HG03108 (cell line): Measurements from ENCODE around the gene FKBP5.
"Not testable (repeated sequence)": the region's sequence is repeated elsewhere in the genome, so short reads cannot be mapped to it uniquely, and the experiment has no call there.

Source experiments
- ATAC-seq: cut with Tn5 transposase; IDR thresholded peaks from one replicate; pipeline ENCODE4 v1.9.1; 2021; ENCODE audit warnings: moderate library complexity; ENCODE audit not compliant: unreplicated experiment

FKBP5 gene

DNA sequence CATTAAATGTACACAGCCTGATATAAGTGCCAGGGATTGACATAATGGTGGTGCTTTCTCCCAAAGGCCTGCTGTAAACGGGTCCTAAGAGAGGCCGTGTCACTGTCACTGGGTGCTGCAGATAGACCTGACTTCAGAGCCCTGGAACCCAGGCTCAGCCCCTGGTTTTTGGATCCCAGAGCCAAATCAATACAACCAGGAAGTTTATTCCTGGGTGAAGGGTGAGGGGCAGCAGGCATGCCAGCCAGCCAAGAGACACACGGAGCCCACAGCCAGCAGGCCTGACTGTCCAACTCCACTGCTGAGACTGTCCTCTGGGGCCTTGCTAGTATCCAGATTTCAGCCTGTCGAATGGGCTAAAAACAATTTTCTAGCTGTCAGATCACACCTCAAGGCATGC lies 35.3 kb upstream of the FKBP5 start:
- ATAC-seq = no peak

DNA sequence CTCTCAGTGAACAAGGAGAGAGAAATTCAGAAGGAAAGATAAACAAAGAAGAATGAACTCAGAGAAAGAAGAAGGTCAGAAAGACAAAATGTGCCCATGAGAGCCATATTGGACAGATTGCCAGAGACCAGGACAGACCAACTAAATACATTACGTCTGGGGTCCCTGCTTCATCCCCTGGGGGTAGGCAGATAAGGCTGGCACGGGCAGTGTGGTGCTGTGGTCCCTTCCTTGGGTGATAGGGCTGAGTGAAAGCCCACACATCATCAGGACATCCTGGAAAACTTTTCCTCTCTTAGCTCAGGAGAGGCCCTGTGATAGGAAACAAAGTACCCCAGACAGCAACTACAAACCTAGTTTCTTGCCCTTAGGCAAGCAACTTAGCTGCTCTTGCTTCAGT lies 34.9 kb upstream of the FKBP5 start:
- no peak for ATAC-seq

DNA sequence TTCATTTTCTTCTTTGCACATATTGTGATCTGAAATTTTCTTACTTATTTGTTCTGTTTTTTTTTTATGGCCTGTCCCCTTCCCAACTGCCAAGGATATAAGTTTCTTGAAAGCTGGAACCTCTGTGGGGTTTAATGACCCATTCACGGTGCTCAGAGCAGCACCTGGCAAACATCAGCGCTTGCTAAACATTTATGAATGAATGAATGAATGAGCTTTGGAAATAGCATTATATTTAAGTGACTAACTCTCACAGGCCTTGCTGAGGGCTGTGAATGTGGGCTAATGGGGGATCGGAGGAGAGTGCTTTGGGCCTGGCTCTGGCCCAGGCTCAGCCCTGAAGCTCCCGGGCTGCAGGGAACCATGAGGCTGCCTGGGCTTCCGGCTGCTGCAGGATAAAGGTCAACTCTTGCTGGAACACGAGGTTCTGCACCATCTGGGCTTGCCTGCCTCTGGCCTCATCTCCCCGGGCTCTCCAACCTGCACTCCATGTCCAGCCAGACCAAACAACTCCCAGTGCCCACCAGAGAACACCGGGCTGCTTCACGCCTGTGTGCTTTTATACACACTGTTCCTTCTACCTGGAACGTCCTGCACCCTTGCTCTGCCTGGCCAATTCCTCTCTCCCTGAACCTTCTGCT lies 33.5 kb upstream of the FKBP5 start:
- no peak for ATAC-seq

DNA sequence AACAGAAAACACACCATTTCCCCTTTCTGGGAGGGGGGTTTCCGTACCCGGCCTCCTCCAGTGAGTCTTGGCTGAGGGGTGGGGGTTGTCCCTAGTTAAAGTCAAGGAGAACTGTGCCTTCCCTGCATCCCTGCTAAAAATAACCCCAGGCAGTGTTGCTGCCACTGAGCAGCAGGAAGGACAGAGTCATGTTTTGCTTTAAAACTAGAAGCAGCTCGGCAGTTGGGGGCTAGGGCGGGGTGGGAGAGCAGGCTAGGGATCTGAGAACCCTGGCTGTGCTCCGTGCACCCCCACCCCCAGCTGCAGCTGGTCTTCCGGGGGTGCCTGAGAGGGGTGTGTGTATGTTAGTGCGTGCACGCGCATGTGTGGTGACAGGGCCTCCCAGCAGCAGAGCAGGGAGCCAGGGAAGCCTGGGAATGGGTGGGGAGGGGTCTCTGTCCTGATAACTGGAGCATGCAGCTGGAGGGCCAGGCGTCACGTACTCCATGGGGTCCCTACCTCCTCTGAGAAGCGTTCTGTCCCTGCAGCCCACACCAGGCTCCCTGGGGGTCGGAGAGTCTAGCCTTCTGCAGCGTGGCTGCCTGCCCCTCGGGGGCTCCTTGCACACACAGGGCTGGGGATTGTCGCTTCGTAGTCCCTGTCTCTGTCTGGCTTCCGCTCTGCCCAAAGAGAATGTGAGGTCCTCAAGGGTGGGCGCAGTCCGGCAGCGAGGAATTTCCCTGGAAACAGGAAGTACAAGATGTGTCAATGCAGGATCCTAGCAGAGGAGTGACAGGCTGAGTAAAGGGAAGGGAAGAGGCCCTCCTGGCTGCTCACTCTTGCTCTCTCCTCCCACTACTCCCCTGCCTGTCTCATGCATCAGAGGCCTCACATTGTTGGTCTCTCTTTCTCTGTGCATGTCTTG lies 31.4 kb upstream of the FKBP5 start:
- ATAC-seq = peak; percentile 47

DNA sequence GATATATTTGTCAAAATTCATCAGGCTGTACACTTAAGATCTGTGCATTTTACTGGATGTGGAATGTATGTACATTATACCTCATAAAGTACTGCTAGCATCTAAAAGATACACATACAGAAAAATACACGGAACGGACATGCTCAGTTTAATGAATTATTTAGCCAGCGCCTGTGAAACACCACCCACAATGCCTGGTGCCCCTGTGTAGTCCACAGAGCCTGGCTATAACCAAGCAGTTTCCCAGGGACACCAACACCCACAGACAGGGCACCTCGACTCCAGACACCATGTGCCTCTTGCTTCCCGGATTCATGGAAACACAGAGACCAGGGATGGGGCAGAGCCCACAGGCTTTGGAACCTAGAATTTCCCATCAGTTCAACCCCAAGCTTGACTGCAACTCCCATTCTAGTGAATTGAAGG lies 30.7 kb upstream of the FKBP5 start:
- ATAC-seq = peak; percentile 19

DNA sequence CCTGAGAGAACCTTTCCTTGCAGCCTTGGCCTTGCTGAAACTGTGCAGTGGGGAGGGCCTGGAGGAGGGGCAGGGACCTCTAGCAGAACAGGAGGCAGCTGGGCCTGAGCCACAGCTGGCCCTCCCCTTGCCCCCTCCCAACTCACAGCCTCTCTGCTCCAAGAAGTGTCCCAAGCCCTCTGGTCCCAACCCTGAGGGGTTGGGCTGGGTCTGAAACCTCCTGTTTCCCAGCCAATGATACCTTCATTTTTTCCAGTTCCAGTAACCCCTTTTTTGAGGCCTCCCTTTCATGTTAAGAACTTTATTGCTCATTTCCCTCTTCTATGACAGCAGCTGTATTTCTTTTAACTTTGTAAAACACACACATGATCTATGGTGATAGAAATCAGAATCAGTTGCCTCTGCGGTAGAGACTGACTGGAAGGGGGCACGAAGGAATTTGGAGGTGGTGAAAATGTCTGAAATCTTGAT lies 30.2 kb upstream of the FKBP5 start:
- no peak for ATAC-seq

DNA sequence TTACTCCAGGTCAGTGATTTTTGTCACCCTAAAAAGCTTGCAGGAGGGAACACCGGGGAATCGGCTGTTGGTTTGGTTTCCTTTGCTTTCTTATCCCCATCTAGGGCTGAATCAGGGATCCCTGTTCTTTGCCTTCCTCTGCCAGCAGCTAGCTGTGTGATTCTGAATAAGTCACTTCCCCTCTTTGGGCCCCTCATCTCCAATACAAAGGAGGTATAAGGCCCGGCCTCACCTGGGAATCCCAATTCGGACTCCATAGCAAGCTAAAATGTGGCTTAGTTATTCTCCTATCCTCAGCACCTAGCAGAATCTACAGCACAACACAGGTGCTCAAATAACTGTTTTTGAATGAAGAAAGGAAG lies 29.6 kb upstream of the FKBP5 start:
- no peak for ATAC-seq

DNA sequence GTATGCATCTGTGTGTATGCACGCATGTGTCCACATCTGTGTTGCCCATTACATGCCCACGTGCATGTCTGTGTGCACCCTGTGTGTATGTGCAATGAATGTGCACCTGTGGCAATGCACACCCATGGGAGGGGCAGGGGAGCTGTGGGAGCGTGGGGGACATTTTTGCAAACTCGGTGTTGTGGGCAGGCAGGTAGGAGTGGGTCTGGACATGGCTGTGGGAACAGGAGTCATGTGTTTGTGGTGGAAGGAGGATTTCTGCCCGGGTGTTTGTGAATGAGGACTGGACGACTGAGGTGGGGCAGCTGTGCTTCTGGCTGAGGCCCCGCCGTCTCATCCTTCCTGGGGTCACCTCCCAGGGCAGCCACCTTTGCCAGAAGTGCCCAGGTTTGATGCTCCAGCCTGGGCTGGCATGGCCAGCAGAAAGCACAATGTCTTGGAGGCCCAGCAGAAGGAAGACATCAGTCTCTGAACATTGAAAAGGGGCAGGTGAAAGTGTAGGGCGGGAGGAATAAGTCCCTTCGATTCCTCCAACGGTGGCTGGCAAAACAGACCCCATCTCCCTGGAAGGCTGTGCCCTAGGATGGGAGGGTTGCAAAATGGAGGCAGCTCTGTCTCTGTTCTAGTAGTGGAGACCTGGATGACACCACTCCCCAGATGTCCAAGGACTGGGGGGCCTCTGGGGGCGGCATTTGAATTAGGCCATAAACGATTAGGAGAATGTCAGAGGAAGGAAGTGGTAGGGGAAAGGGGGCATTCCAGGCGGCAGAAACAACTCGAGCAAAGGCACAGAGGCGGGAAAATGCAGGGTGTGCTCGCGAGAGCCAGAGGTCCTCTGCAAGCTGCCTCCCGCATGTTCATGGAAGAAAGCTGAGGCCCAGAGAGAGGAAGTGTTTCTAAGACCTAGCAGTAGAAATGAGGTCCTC lies 29.0 kb upstream of the FKBP5 start:
- no peak for ATAC-seq

DNA sequence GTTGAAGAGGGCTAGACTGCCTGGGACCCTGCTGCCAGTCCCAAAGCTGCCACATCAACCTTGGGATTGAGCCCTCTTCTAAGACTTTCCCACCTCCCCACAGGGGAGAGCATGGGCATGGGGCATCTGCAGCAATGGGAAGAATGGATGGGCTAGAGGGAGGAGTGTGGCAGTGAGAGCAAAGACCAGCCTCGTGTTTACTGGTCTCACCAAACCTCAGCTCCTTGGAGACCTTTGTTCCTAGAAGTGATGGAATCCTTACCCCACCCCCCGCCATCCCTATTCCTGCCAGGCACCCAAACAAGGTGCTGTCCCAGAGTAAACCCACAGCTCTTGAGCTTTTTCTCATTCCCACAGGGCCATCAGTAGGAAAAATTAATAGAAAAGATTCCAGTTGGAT lies 28.1 kb upstream of the FKBP5 start:
- ATAC-seq = no peak

DNA sequence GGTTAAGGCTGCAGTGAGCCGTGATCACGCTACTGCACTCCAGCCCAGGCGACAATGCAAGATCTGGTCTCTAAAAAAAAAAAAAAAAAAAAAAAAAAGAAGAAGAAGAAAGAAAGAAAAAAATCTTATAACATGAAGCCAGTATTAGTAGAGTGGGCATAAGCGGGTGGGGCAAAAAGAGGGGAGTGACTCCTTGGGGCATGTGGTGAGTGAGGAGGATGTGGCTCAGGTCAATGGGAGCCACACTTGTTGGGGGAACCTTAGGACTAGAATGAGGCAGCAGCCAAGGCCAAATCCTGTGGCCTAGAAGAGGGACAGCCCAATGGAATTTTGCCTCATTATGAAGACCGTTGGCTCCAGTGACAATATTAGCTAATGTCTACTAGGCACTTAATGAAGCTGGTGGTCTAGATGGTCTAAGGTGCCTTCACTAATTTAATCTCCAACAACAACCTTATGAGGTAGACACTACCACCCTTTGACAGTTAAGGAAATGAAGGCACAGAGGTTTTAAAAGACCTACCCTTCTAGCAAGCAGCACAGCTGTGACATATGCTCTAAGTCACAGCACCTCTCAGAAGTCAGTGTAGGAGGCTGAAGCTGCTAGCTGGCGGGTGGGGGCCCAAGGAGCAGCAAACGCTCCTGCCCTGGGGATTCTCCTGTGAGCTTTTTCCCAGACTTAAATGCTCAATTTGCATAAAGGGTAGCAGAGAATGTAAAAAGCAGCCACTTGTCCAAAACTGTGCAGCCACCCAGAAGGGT lies 24.5 kb upstream of the FKBP5 start:
- ATAC-seq = no peak

DNA sequence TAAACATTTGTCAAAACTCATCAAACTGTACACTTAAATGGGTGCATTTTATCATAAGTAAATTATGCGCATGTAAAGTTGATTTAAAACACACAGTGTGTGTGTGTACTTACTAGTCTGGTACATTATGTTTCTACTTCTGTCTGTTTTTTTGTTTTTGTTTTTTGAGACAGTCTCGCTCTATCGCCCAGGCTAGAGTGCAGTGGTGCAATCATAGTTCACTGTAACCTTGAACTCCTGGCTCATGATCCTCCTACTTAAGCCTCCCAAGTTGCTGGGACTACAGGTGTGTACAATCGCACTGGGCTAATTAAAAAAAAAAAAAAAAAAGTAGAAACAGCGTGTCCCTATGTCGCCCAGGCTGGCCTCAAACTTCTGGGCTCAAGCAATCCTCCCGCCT lies 23.0 kb upstream of the FKBP5 start:
- no peak for ATAC-seq

DNA sequence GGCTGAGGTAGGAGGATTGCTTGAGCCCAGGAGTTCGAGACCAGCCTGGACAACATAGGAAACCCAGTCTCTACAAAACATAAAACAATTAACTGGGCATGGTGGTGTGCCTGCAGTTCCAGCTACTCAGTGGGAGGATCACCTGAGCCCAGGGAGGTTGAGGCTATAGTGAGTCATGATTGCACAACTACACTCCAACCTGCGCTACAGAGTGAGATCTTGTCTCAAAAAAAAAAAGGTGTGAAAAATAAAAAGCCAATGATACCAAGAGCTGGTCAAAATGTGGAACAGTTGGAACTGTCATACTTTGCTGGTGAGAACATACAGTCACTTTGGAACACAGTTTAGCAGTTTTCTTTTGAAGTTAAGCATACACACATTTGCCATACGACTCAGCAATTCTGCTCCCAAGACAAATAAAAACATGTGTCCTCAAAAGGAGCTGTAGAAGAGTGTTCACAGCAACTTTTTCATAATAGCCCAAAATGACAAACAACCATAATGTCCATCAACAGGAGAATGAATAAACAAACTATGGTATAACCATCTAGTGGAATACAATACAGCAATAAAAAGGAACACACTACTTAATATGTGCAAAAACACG lies 21.6 kb upstream of the FKBP5 start:
- ATAC-seq = no peak

DNA sequence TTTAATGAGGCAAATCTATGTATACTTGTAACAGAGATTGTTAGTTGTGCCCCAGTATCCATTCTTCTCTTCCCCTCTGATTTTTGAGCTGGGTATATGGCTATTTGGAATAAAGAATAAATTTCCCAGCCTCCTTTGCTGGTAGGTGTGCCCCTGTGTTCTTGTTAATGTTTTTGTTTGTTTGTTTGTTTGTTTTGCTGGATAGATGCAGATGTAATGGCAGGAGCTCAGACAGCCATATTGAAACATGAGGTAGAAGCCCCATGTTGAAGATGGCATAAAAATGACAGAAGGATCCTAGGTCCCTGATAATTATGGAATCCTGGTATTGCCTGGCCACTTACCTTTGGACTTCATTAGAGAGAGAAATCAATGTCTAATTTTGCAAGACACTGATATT lies 19.9 kb upstream of the FKBP5 start:
- no peak for ATAC-seq

DNA sequence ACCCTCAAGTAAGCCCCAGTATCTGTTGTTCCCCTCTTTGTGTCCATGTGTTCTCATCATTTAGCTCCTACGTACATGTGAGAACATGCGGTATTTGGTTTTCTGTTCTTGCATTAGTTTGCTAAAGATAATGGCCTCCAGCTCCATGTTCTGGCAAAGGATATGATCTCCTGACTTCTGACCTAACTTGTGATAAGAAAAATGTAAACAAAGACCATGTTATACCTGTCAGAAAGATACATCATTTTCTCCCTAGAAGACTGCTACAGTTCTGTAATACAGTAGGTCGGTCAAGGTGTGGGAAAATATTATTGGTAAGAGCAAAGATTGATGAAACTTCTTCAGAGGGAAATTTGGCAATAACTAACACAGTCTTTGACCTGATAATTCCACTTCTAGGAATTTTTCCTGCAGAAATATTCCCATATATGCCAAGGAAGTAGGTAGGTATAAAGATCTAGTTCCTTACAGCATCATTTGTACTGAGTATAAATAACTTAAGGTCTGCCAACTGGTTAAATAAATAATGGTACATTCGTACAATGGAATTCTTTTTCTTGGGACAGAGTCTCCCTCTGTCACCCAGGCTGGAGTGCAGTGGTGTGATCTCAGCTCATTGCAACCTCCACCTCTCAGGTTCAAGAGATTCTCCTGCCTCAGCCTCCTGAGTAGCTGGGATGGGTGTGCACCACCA lies 19.1 kb upstream of the FKBP5 start:
- ATAC-seq = no peak

DNA sequence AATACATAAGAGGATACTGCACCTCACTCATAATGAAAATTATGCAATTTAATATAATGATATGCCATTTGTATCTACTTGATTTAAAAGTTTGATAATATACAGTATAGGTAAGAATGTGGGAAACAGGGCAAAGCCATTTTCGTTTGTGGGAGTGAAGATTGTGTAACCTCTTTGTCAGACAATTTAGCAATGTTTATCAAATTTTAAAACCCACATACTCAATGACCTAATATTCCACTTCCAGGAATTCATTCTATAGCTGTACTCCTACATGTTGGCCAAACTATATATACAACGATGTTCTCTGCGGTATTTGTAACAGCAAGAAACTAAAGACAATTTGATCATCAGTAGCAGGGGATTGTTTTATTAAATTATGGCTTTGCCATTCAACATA lies 17.8 kb upstream of the FKBP5 start:
- no peak for ATAC-seq

DNA sequence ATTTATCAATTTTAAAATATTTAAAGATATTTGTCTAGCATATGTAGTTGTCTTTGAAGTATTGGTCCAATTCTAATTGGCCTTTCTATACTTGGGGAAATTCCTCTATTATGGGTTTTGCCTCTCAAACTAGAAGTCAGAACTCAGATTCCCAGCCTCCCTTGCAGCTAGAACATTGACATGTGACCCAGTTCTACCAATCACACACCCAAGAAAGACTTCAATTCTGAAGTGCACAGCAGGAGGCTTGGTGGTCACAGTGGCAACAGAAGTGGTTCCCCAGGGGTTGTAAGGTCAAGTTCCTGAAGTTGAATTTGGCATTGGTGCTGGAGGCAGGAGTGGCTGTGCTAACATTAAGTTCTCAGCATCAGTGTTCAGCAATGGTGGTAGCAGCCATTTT lies 14.8 kb upstream of the FKBP5 start:
- ATAC-seq = no peak

DNA sequence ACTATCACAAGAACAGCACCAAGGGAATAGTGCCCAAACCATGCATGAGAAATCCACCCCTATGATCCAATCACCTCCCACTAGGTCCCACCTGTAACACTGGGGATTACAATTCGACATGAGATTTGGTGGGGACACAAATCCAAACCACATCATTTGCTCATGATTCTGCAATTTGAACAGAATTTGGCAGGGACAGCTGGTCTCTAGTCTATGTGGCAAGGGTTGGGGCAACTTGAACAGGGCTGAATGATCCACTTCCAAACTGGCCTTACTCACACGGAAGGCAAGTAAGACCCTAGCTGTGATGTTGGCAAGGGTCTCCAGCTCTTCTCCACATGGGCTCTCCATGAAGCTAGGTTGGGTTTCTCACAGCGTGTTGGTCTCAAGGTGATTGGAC lies 10.1 kb upstream of the FKBP5 start:
- no peak for ATAC-seq

DNA sequence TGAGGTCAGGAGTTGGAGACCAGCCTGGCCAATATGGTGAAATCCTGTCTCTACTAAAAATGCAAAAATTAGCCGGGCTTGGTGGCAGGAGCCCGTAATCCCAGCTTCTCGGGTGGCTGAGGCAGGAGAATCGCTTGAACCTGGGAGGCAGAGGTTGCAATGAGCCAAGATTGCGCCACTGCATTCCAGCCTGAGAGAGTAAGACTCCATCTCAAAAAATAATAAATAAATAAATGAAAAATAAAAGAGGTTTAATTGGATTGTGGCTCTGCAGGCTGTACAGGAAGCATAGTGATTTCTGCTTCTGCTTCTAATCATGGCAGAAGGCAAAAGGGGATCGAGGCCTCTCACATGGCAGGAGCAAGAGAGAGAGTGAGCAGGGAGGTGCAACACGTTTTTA lies 9.7 kb upstream of the FKBP5 start:
- ATAC-seq = not testable (repeated sequence)

DNA sequence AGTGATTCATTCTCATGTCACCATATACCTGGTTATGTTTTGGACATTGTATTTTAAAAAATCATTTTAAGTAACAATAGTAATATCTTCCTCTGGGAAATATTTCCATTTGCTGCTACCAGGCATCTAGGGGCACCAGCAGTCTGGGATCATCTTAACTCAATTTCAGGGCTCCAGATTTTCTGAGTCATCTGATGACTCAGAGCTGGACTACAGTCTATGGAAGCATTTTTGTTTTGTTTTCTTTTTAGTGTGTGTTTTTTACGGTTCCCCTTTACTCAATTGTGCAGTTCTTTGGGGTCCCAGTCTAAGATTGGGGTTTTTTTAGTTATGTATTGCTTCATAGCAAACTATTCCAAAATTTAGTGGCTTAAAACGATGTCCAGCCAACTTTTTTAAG lies 5.7 kb upstream of the FKBP5 start:
- no peak for ATAC-seq
